Endothelial cell of umbilical vein (primary cell): ENCODE measurements around the gene ABCB9. TPM values are rescaled to one million over a fixed set of nuclear protein-coding genes. Genes with fewer than 3 reads are reported as not detected.

ENCODE experiments used
- BruUV-seq: library from RNA; stranded (reverse); fragments of 400-500 nt; replicated peaks from 2 replicates; lab custom pipeline; 2021; lab: Mats Ljungman, UMichigan
- CTCF ChIA-PET: fragments of 300-600, 350-600 bp; sonication (Branson Sonifier 250); formaldehyde crosslinking; loops from one replicate; lab custom pipeline; 2021; ENCODE audit warnings: antibody characterized with exemption, inconsistent platforms; lab: Charles Lee
- POLR2A ChIA-PET: fragments of 300-600, 350-600 bp; sonication (Branson Sonifier 250); formaldehyde crosslinking; loops from one replicate; lab custom pipeline; 2021; ENCODE audit warnings: antibody characterized with exemption, inconsistent platforms; lab: Charles Lee
- DNase-seq: peaks from one replicate; pipeline ENCODE4 v3.0.0-alpha.2; 2011; ENCODE audit warnings: low read depth, low spot score
- FAIRE-seq: peaks from 2 replicates; lab custom pipeline; 2011; peaks lifted over from hg19 to GRCh38; lab: Jason Lieb, UNC
- H2AFZ ChIP-seq: 2 replicates; pipeline ENCODE4 v1.6.0; 2012; ENCODE audit warnings: low read depth, low read length, control low read depth, inconsistent platforms
- H3K27ac ChIP-seq: 2 replicates; pipeline ENCODE4 v1.5.1; 2011; ENCODE audit warnings: low read depth, mild to moderate bottlenecking, control low read depth, low read length, moderate library complexity; ENCODE audit not compliant: insufficient read depth
- H3K27me3 ChIP-seq, 2 experiments: 2 replicates each; pipeline versions ENCODE4 v1.6.0 to v1.6.1; 2011; ENCODE audit warnings: low read length in 2 of 2, mixed read lengths in 1 of 2; ENCODE audit not compliant: control insufficient read depth in 2 of 2, insufficient read depth in 2 of 2
- H3K36me3 ChIP-seq, 2 experiments: 2 replicates in 1 of 2; 3 replicates in 1 of 2; pipeline ENCODE4 v1.5.1; 2011; ENCODE audit warnings: low read length in 2 of 2, mild to moderate bottlenecking in 1 of 2, moderate library complexity in 1 of 2; ENCODE audit not compliant: control insufficient read depth in 2 of 2, insufficient read depth in 2 of 2; ENCODE audit errors: extremely low read depth in 1 of 2
- H3K4me1 ChIP-seq: 3 replicates; pipeline ENCODE4 v1.5.1; 2011; ENCODE audit warnings: mild to moderate bottlenecking, low read length; ENCODE audit not compliant: control insufficient read depth, insufficient read depth; ENCODE audit errors: extremely low read depth
- H3K4me2 ChIP-seq: 2 replicates; pipeline ENCODE4 v1.6.1; 2011; ENCODE audit warnings: low read length, control low read depth, mixed read lengths; ENCODE audit not compliant: insufficient read depth
- H3K4me3 ChIP-seq, 3 experiments: fragments of 200-600 bp in 1 of 3; sonication (generic), shearing (Covaris generic) in 1 of 3; replicated peaks in 1 of 3; 2 replicates each; pipeline ENCODE4 v1.5.1; 2011 to 2016; ENCODE audit warnings: control low read depth in 3 of 3, low read length in 3 of 3, mild to moderate bottlenecking in 2 of 3, inconsistent platforms in 1 of 3, low read depth in 1 of 3, moderate library complexity in 1 of 3; ENCODE audit not compliant: insufficient read depth in 1 of 3
- H3K79me2 ChIP-seq: 2 replicates; pipeline ENCODE4 v1.6.0; 2012; ENCODE audit warnings: low read length, inconsistent platforms; ENCODE audit not compliant: control insufficient read depth, insufficient read depth
- H3K9ac ChIP-seq: replicated peaks from 2 replicates; pipeline ENCODE3; 2011; ENCODE audit warnings: low read length, control low read depth; ENCODE audit not compliant: insufficient read depth; ENCODE audit errors: extremely low read depth
- H3K9me1 ChIP-seq: replicated peaks from 3 replicates; pipeline ENCODE4 v1.6.0; 2011; ENCODE audit warnings: mild to moderate bottlenecking, low read length; ENCODE audit not compliant: control insufficient read depth, insufficient read depth; ENCODE audit errors: extremely low read depth
- H3K9me3 ChIP-seq: replicated peaks from 2 replicates; pipeline ENCODE4 v1.5.1; 2012; ENCODE audit warnings: low read length, inconsistent platforms; ENCODE audit not compliant: control insufficient read depth, insufficient read depth
- H4K20me1 ChIP-seq: replicated peaks from 2 replicates; pipeline ENCODE3; 2011; ENCODE audit warnings: mild to moderate bottlenecking, low read length; ENCODE audit not compliant: control insufficient read depth, insufficient read depth; ENCODE audit errors: extremely low read depth
- EZH2 ChIP-seq: IDR thresholded peaks from 2 replicates; pipeline ENCODE4 v1.6.1; 2012; ENCODE audit warnings: borderline replicate concordance, low read depth, mild to moderate bottlenecking, moderate library complexity, low read length, inconsistent platforms; ENCODE audit not compliant: severe bottlenecking
- FOS ChIP-seq: IDR thresholded peaks from 2 replicates; pipeline ENCODE4 v1.6.1; 2011; ENCODE audit warnings: mild to moderate bottlenecking, low read length, moderate library complexity, borderline replicate concordance; ENCODE audit not compliant: insufficient read depth
- GATA2 ChIP-seq: IDR thresholded peaks from 2 replicates; pipeline ENCODE4 v1.7.0; 2011; ENCODE audit warnings: low read depth, mild to moderate bottlenecking, moderate library complexity, mixed read lengths, low read length; ENCODE audit not compliant: insufficient read length, insufficient read depth
- JUN ChIP-seq: IDR thresholded peaks from 2 replicates; pipeline ENCODE4 v1.6.1; 2011; ENCODE audit warnings: borderline replicate concordance, low read depth; ENCODE audit not compliant: insufficient read length, insufficient read depth
- MYC ChIP-seq: IDR thresholded peaks from one replicate; pipeline ENCODE4 v1.6.1; 2011; ENCODE audit warnings: mild to moderate bottlenecking, low read depth, low read length
- POLR2A ChIP-seq: IDR thresholded peaks from 2 replicates; pipeline ENCODE4 v1.6.1; 2012; ENCODE audit warnings: low read depth, mild to moderate bottlenecking, control low read depth, low read length
- POLR2AphosphoS5 ChIP-seq: IDR thresholded peaks from 2 replicates; pipeline ENCODE4 v1.6.1; 2012; ENCODE audit warnings: low read depth, mild to moderate bottlenecking, control low read depth, low read length, moderate library complexity; ENCODE audit not compliant: insufficient read depth
- dilution Hi-C: fragments of 300-500 bp; cut with MboI; formaldehyde crosslinking; loops from one replicate; pipeline ENCODE4 v1.15.0; 2019; ENCODE audit warnings: low sequenced_read_pairs; ENCODE audit not compliant: extremely low pct_ligation_motif_present
- intact Hi-C: fragments of 100-400 bp; cut with micrococcal nuclease; formaldehyde crosslinking; loops from one replicate; pipeline ENCODE4 v1.10.0; 2022
- polyA plus RNA-seq, 4 experiments: library from polyadenylated mRNA; depleted of rRNA in 3 of 4; stranded (reverse) in 3 of 4; unstranded in 1 of 4; fragments of >200 nt; gene quantifications; 2 replicates each; pipeline versions ENCODE4 v1.2.1 to v1.2.3, GENCODE V29; 2011 to 2012; ENCODE audit warnings: missing spikeins in 1 of 4
- total RNA-seq: library from RNA; stranded (reverse); gene quantifications from 2 replicates; pipeline ENCODE4 v1.2.3, GENCODE V29; 2021
- TF ChIP-seq, protein P1 (sequence below), 2 donors: IDR thresholded peaks; 1 replicate in 1 of 2; 2 replicates in 1 of 2; pipeline ENCODE4 v1.5.1; 2011; ENCODE audit warnings: low read length in 2 of 2, mild to moderate bottlenecking in 2 of 2, moderate library complexity in 2 of 2, control low read depth in 1 of 2, inconsistent platforms in 1 of 2, low read depth in 1 of 2; ENCODE audit not compliant: insufficient read depth in 1 of 2; ENCODE audit errors: extremely low read depth in 1 of 2
- TF ChIP-seq, protein P2 (sequence below): IDR thresholded peaks from 2 replicates; pipeline ENCODE4 v1.6.1; 2011; ENCODE audit not compliant: insufficient read depth, insufficient read length

Gene ABCB9
- total and polyA plus RNA-seq, 2 donors (not counting 3 experiments of a cell fraction or from before 2014, with no cell fraction given) = 11.7 to 16.9 TPM

DNA sequence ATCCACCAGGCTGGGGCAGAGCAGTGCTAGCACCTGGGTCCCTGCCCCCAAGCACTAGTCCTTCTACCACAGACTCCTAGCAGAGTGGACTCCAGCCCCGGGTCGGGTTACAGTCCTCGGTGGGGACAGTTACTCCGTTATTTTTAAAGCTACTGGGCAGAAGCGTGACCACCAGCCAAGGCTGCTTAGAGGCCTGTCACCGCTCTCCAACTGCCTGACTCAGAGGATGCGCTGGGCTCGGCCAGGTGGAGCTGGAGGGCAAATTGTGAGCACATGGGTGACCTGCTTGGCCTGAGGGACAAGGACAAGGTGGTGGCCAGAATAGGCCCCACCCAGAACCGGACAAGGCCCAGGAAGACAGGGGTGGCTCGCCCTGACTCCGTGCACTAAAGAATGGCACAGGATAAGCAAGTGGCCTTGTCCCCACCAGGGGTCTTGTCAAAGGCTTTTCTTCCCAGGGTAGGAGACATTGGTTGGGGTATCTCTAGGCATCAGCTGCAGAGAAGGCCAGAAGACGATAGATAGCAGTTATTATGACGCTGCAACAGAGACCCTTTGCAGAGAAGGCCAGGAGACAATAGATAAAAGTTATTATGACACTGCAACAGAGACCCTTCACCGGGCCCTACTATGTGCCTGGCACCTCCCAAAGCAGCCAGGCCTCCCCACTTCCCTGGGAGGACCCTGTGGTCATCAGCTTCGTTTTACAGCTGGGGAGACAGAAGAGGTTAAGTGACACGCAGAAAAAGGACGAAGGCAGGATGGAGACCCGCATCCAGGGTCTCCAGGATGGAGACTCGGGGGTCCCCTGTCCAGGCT lies 1.6 kb downstream of the ABCB9 start:
- no peaks in the 10 kb centered on the region for H3K9me1 ChIP-seq
- BruUV-seq = no TSS peak
- DNase-seq (no peak), FAIRE-seq (no peak)
- peaks cover 6% of the 10 kb centered on the region for H3K4me1 ChIP-seq
- no peaks in the 10 kb centered on the region for H3K27me3 ChIP-seq
- intact Hi-C loops = no loop called here
- H3K79me2 ChIP-seq = no peaks in the 10 kb centered on the region
- ChIA-PET CTCF (interaction anchor here (1.1 to 2.7 kb wide), 3 partner anchors 8 to 327 kb away, joined by 3 to 13 read pairs (median 9); no protein-coding TSS in a partner anchor), POLR2A (interaction anchor here (0.6 kb wide), 1 partner anchor 8 kb away, joined by 3 read pairs; no protein-coding TSS in a partner anchor)
- TF ChIP-seq JUN = no peak
- H3K27ac ChIP-seq = no peak overlapping the region
- no peaks in the 10 kb centered on the region for H3K9me3 ChIP-seq
- dilution Hi-C loops = no loop called here
- H3K4me3 ChIP-seq = no peak overlapping the region
- H3K4me2 ChIP-seq = no peak overlapping the region
- H2AFZ ChIP-seq = no peak overlapping the region
- no peaks in the 10 kb centered on the region for H4K20me1 ChIP-seq
- H3K36me3 ChIP-seq = peaks cover 0 to under 1% of the 10 kb centered on the region in 2 experiments
- no peak overlapping the region for H3K9ac ChIP-seq

DNA sequence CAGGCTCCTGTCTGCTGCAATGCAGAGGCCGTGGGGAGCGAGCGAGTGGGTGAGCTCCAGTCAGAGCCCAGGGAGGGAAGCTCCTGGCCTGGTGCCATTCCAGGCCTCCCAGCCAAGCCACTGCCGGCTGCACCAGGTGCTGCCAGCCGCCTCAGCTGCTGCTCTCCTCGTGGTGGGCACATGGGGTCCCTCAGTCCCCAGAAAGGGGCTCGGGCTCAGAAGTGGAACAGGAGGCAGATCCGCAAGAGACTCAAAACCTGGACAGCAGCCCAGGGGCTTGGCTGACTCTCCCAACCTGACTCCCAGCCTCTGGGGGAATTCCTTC lies 2.4 kb downstream of the ABCB9 start:
- FAIRE-seq (no peak), DNase-seq (no peak)
- H3K4me1 ChIP-seq = peaks cover 6% of the 10 kb centered on the region
- H3K27ac ChIP-seq = no peak overlapping the region
- dilution Hi-C loops = no loop called here
- H3K27me3 ChIP-seq = no peaks in the 10 kb centered on the region
- no peaks in the 10 kb centered on the region for H3K9me3 ChIP-seq
- ChIA-PET POLR2A (no interaction called here), CTCF (interaction anchor here (0.7 to 1.1 kb wide), 3 partner anchors 9 to 274 kb away, joined by 3 to 4 read pairs (median 4); no protein-coding TSS in a partner anchor)
- no peaks in the 10 kb centered on the region for H4K20me1 ChIP-seq
- TF ChIP-seq MYC (no peak), FOS (no peak), JUN (no peak), POLR2AphosphoS5 (no peak), EZH2 (no peak), POLR2A (no peak), GATA2 (no peak)
- TF ChIP-seq, protein P1, sequence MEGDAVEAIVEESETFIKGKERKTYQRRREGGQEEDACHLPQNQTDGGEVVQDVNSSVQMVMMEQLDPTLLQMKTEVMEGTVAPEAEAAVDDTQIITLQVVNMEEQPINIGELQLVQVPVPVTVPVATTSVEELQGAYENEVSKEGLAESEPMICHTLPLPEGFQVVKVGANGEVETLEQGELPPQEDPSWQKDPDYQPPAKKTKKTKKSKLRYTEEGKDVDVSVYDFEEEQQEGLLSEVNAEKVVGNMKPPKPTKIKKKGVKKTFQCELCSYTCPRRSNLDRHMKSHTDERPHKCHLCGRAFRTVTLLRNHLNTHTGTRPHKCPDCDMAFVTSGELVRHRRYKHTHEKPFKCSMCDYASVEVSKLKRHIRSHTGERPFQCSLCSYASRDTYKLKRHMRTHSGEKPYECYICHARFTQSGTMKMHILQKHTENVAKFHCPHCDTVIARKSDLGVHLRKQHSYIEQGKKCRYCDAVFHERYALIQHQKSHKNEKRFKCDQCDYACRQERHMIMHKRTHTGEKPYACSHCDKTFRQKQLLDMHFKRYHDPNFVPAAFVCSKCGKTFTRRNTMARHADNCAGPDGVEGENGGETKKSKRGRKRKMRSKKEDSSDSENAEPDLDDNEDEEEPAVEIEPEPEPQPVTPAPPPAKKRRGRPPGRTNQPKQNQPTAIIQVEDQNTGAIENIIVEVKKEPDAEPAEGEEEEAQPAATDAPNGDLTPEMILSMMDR (IDR thresholded peaks at IDR 0.05; ENCODE audit: extremely low read depth in 1 of 2, insufficient read depth in 1 of 2, low read depth in 1 of 2, low read length in 2 of 2) = no peak
- TF ChIP-seq, protein P2, sequence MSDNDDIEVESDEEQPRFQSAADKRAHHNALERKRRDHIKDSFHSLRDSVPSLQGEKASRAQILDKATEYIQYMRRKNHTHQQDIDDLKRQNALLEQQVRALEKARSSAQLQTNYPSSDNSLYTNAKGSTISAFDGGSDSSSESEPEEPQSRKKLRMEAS = no peak
- peaks cover 0 to 2% of the 10 kb centered on the region in 2 experiments for H3K36me3 ChIP-seq
- no peak overlapping the region for H3K4me2 ChIP-seq
- no peak overlapping the region for H2AFZ ChIP-seq
- no peak overlapping the region for H3K4me3 ChIP-seq
- H3K9ac ChIP-seq = no peak overlapping the region
- intact Hi-C loops = no loop called here
- no peaks in the 10 kb centered on the region for H3K79me2 ChIP-seq
- BruUV-seq = no TSS peak
- no peaks in the 10 kb centered on the region for H3K9me1 ChIP-seq
